Measurements from ENCODE around the gene SVIL. TPM values are rescaled to one million over a fixed set of nuclear protein-coding genes. Genes with fewer than 3 reads are reported as not detected.
A peak's percentile ranks its signal among the peaks of the same experiment; 100 is the strongest.

Gene SVIL
- total and polyA plus RNA-seq, 2 donors (not counting 1 experiment from before 2014, with no cell fraction given) = 17.7 to 94.3 TPM

- Histone ChIP-seq H3K4me3 (replicated peaks in 1 of 4; ENCODE audit: control extremely low read depth in 1 of 4, insufficient read depth in 1 of 4, low read depth in 3 of 4, low read length in 4 of 4) (no peak overlapping the region), H3K9me3 (ENCODE audit: control insufficient read depth, insufficient read depth, low read depth, low read length) (no peaks in the 10 kb centered on the region), H4K20me1 (ENCODE audit: control insufficient read depth, extremely low read depth, insufficient read depth, low read length) (no peaks in the 10 kb centered on the region), H3K4me2 (ENCODE audit: extremely low read depth, insufficient read depth, low read length) (no peak overlapping the region), H3K27me3 (ENCODE audit: control insufficient read depth, insufficient read depth, low read length) (no peaks in the 10 kb centered on the region), H3K36me3 (ENCODE audit: control insufficient read depth, insufficient read depth, low read length) (peaks cover 1% of the 10 kb centered on the region), H3K4me1 (ENCODE audit: control insufficient read depth, extremely low read depth, insufficient read depth, low read length) (peaks cover 10% of the 10 kb centered on the region), H2AFZ (ENCODE audit: low read length) (no peak overlapping the region), H3K27ac (ENCODE audit: insufficient read depth, low read length) (no peak overlapping the region), H3K9ac (ENCODE audit: insufficient read depth, low read length) (no peak overlapping the region), H3K79me2 (ENCODE audit: control insufficient read depth, insufficient read depth, low read length) (peaks cover 66% of the 10 kb centered on the region)
- peak in 1 of 2 donors; percentile 71 for DNase-seq (ENCODE audit: low read depth in 2 of 2)
- no peak for TF ChIP-seq EZH2 (IDR thresholded peaks at IDR 0.05; ENCODE audit: low read length, missing control alignments)
- TF ChIP-seq, protein P1, sequence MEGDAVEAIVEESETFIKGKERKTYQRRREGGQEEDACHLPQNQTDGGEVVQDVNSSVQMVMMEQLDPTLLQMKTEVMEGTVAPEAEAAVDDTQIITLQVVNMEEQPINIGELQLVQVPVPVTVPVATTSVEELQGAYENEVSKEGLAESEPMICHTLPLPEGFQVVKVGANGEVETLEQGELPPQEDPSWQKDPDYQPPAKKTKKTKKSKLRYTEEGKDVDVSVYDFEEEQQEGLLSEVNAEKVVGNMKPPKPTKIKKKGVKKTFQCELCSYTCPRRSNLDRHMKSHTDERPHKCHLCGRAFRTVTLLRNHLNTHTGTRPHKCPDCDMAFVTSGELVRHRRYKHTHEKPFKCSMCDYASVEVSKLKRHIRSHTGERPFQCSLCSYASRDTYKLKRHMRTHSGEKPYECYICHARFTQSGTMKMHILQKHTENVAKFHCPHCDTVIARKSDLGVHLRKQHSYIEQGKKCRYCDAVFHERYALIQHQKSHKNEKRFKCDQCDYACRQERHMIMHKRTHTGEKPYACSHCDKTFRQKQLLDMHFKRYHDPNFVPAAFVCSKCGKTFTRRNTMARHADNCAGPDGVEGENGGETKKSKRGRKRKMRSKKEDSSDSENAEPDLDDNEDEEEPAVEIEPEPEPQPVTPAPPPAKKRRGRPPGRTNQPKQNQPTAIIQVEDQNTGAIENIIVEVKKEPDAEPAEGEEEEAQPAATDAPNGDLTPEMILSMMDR (conservative IDR thresholded peaks at IDR 0.05 in 1 of 2, IDR thresholded peaks at IDR 0.05 in 1 of 2; ENCODE audit: low read depth in 1 of 2, low read length in 2 of 2) = no peak
Observed at GRCh38 chr10:29415876-29416275, 218.9 kb downstream of the SVIL start.

- H3K79me2 ChIP-seq (ENCODE audit: control insufficient read depth, insufficient read depth, low read length) = peaks cover 75% of the 10 kb centered on the region
- DNase-seq (ENCODE audit: low read depth in 2 of 2) = no peak
- H3K27ac ChIP-seq (ENCODE audit: insufficient read depth, low read length) = no peak overlapping the region
- no peaks in the 10 kb centered on the region for H3K27me3 ChIP-seq (ENCODE audit: control insufficient read depth, insufficient read depth, low read length)
- TF ChIP-seq EZH2 (IDR thresholded peaks at IDR 0.05; ENCODE audit: low read length, missing control alignments) = no peak
- TF ChIP-seq, protein P1 (conservative IDR thresholded peaks at IDR 0.05 in 1 of 2, IDR thresholded peaks at IDR 0.05 in 1 of 2; ENCODE audit: low read depth in 1 of 2, low read length in 2 of 2) = no peak
- H2AFZ ChIP-seq (ENCODE audit: low read length) = no peak overlapping the region
- peaks cover 10% of the 10 kb centered on the region for H3K4me1 ChIP-seq (ENCODE audit: control insufficient read depth, extremely low read depth, insufficient read depth, low read length)
- no peaks in the 10 kb centered on the region for H4K20me1 ChIP-seq (ENCODE audit: control insufficient read depth, extremely low read depth, insufficient read depth, low read length)
- H3K4me3 ChIP-seq (replicated peaks in 1 of 4; ENCODE audit: control extremely low read depth in 1 of 4, insufficient read depth in 1 of 4, low read depth in 3 of 4, low read length in 4 of 4) = no peak overlapping the region
- H3K9me3 ChIP-seq (ENCODE audit: control insufficient read depth, insufficient read depth, low read depth, low read length) = no peaks in the 10 kb centered on the region
- no peaks in the 10 kb centered on the region for H3K36me3 ChIP-seq (ENCODE audit: control insufficient read depth, insufficient read depth, low read length)
- H3K4me2 ChIP-seq (ENCODE audit: extremely low read depth, insufficient read depth, low read length) = no peak overlapping the region
- H3K9ac ChIP-seq (ENCODE audit: insufficient read depth, low read length) = no peak overlapping the region
Observed at GRCh38 chr10:29414501-29414900, 220.3 kb downstream of the SVIL start.

GRCh38 chr10:29412485-29412884 is 222.3 kb downstream of the SVIL start:
- H3K4me3 ChIP-seq (replicated peaks in 1 of 4; ENCODE audit: control extremely low read depth in 1 of 4, insufficient read depth in 1 of 4, low read depth in 3 of 4, low read length in 4 of 4) = peak overlapping the region in 2 of 4 experiments; percentile 2 to 72
- H3K4me1 ChIP-seq (ENCODE audit: control insufficient read depth, extremely low read depth, insufficient read depth, low read length) = peaks cover 10% of the 10 kb centered on the region
- H3K9me3 ChIP-seq (ENCODE audit: control insufficient read depth, insufficient read depth, low read depth, low read length) = no peaks in the 10 kb centered on the region
- H3K27ac ChIP-seq (ENCODE audit: insufficient read depth, low read length) = no peak overlapping the region
- no peak for TF ChIP-seq EZH2 (IDR thresholded peaks at IDR 0.05; ENCODE audit: low read length, missing control alignments)
- TF ChIP-seq, protein P1 (conservative IDR thresholded peaks at IDR 0.05 in 1 of 2, IDR thresholded peaks at IDR 0.05 in 1 of 2; ENCODE audit: low read depth in 1 of 2, low read length in 2 of 2) = no peak
- no peaks in the 10 kb centered on the region for H4K20me1 ChIP-seq (ENCODE audit: control insufficient read depth, extremely low read depth, insufficient read depth, low read length)
- H3K27me3 ChIP-seq (ENCODE audit: control insufficient read depth, insufficient read depth, low read length) = no peaks in the 10 kb centered on the region
- peak overlapping the region; percentile 54 for H3K4me2 ChIP-seq (ENCODE audit: extremely low read depth, insufficient read depth, low read length)
- no peaks in the 10 kb centered on the region for H3K36me3 ChIP-seq (ENCODE audit: control insufficient read depth, insufficient read depth, low read length)
- H3K79me2 ChIP-seq (ENCODE audit: control insufficient read depth, insufficient read depth, low read length) = peaks cover 66% of the 10 kb centered on the region
- H3K9ac ChIP-seq (ENCODE audit: insufficient read depth, low read length) = no peak overlapping the region
- H2AFZ ChIP-seq (ENCODE audit: low read length) = no peak overlapping the region
- DNase-seq (ENCODE audit: low read depth in 2 of 2) = peak in 1 of 2 donors; percentile 61

All from fibroblast of lung (primary cell).